Measurements from ENCODE around the gene ADAMTS17. TPM values are rescaled to one million over a fixed set of nuclear protein-coding genes. Genes with fewer than 3 reads are reported as not detected.

ADAMTS17 gene
- total and polyA plus RNA-seq, 4 donors = 0.28 to 46.9 (median 9.1) TPM

- TF ChIP-seq REST (IDR thresholded peaks at IDR 0.05) (no peak), FOXA2 (IDR thresholded peaks at IDR 0.05) (no peak), NR2F2 (IDR thresholded peaks at IDR 0.05) (no peak), JUND (IDR thresholded peaks at IDR 0.05) (no peak), EGR1 (IDR thresholded peaks at IDR 0.05; ENCODE audit: low read depth in 2 of 2) (no peak)
Measured at GRCh38 chr15:99987119-99987506, 354.7 kb downstream of the ADAMTS17 start (continued).

- WGBS = 79% methylated on average over 9 of the region's 9 CpGs
- Histone ChIP-seq H3K27ac (ENCODE audit: low read depth in 1 of 2, low read length in 2 of 2) (no peak overlapping the region), H3K36me3 (ENCODE audit: control insufficient read depth in 4 of 4, insufficient read depth in 3 of 4, low read depth in 1 of 4, low read length in 3 of 4) (peaks cover 0 to 7% (median 3%) of the 10 kb centered on the region in 4 donors), H3K9ac (ENCODE audit: low read depth in 1 of 2, low read length in 2 of 2) (no peak overlapping the region), H3K27me3 (ENCODE audit: control insufficient read depth in 4 of 4, insufficient read depth in 4 of 4, low read length in 3 of 4) (no peaks in the 10 kb centered on the region), H3K4me3 (ENCODE audit: low read depth in 1 of 3, low read length in 3 of 3) (no peak overlapping the region), H3K4me1 (ENCODE audit: control insufficient read depth in 4 of 4, insufficient read depth in 4 of 4, low read length in 3 of 4) (no peaks in the 10 kb centered on the region), H3K9me3 (ENCODE audit: control insufficient read depth in 4 of 4, low read length in 3 of 4) (no peaks in the 10 kb centered on the region)
- TF ChIP-seq JUND (IDR thresholded peaks at IDR 0.05) (no peak), SP1 (IDR thresholded peaks at IDR 0.05) (no peak), EGR1 (IDR thresholded peaks at IDR 0.05; ENCODE audit: low read depth in 2 of 2) (no peak), ZBTB33 (IDR thresholded peaks at IDR 0.05) (no peak), GABPA (IDR thresholded peaks at IDR 0.05 in 1 of 2, conservative IDR thresholded peaks at IDR 0.05 in 1 of 2) (no peak), CTCF (IDR thresholded peaks at IDR 0.05; ENCODE audit: low read depth, low read length, missing input control) (no peak), FOXA1 (IDR thresholded peaks at IDR 0.05) (no peak), RXRA (IDR thresholded peaks at IDR 0.05) (no peak), ATF3 (IDR thresholded peaks at IDR 0.05) (no peak), FOXA2 (IDR thresholded peaks at IDR 0.05) (no peak)
- DNase-seq (ENCODE audit: low spot score) = no peak
Measured at GRCh38 chr15:99986297-99987118, 355.3 kb downstream of the ADAMTS17 start.
